Measurements from ENCODE around the gene C1RL.
"Not testable (repeated sequence)": the region's sequence is repeated elsewhere in the genome, so short reads cannot be mapped to it uniquely, and the experiment has no call there.

The C1RL gene

GRCh38 chr12:7116196-7116595 is 7.2 kb upstream of the C1RL start:
- no peak for FAIRE-seq

GRCh38 chr12:7114851-7115250 is 5.8 kb upstream of the C1RL start:
- DNase-seq (ENCODE audit: insufficient read length, low spot score) (no peak), FAIRE-seq (no peak)
- no peak for TF ChIP-seq POLR2A (IDR thresholded peaks at IDR 0.05; ENCODE audit: low read depth, low read length)

More at GRCh38 chr12:7116196-7116595, 7.2 kb upstream of the C1RL start:
- no peak for DNase-seq (ENCODE audit: insufficient read length, low spot score)
- TF ChIP-seq POLR2A (IDR thresholded peaks at IDR 0.05; ENCODE audit: low read depth, low read length), result no peak

GRCh38 chr12:7114008-7114407 is 5.0 kb upstream of the C1RL start:
- FAIRE-seq, result no peak

DNA sequence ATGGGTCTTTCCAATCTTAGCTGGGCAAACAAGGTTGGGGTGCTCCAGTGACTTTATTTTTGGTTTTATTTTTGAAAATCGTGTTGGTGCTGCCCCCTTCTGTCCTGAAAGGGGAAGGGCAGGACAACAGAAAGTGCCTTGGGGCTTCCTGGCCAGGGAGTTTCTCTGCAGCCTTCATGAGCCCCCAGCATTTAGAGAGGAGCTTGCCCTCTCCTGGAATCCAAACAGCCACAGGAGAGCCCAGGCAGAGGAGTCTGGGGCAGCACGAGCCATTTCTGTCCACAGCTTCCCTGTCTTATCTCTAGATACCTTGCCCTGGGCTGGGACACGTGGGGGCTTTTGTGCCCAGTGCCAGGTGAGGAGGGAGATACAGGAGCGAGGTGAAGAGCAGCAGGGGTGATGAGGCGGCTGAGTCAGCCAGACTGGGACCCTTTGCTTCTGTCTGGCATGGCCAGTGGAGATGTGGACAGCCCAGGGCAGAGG is 4.4 kb upstream of the C1RL start:
- no peak for TF ChIP-seq POLR2A (IDR thresholded peaks at IDR 0.05; ENCODE audit: low read depth, low read length)
- FAIRE-seq (no peak), DNase-seq (ENCODE audit: insufficient read length, low spot score) (no peak)

More at GRCh38 chr12:7114008-7114407, 5.0 kb upstream of the C1RL start:
- DNase-seq (ENCODE audit: insufficient read length, low spot score), result no peak
- TF ChIP-seq POLR2A (IDR thresholded peaks at IDR 0.05; ENCODE audit: low read depth, low read length), result no peak

DNA sequence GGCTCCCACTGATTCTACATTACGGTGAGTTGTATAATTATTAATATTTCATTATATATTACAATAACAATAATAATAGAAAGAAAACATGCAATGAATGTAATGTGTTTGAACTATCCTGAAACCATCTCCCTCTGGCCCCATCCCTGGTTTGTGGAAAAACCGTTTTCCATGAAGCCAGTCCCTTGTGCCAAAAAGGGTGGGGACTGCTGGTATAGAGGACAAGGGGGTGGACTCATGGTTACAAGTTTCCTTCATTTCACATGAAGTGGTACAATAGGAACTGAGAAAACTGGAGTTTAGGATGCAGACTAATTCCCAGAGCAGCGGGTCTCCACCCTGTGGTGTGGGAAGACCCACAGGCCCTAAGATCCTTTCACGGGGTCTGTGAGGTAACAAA is 3.0 kb upstream of the C1RL start:
- TF ChIP-seq POLR2A (IDR thresholded peaks at IDR 0.05; ENCODE audit: low read depth, low read length), result no peak
- DNase-seq (ENCODE audit: insufficient read length, low spot score), result no peak
- FAIRE-seq, result no peak

DNA sequence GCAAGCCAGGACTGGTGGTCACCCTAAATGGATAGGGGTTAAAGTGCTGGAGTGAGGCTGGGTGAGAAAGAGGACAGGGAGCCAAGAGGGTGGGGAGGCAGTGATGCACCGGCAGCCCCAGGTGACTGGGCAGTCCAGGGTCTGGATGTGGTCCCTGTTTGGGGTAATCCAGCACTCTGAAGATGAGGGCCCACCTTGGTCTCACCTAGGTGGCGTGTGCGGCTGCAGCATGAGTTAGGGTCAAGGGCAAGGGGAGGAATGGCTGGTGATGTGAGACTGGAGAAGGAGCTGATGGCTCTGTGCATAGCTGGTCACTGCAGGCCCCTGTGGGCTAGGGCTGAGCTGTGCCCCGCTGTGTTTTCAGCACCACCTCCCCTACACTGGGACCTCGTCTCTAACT is 1.6 kb upstream of the C1RL start:
- DNase-seq (ENCODE audit: insufficient read length, low spot score) (no peak), FAIRE-seq (no peak)
- TF ChIP-seq POLR2A (IDR thresholded peaks at IDR 0.05; ENCODE audit: low read depth, low read length), result no peak

- FAIRE-seq (no peak), DNase-seq (ENCODE audit: insufficient read length, low spot score) (no peak)
- no peak for TF ChIP-seq POLR2A (IDR thresholded peaks at IDR 0.05; ENCODE audit: low read depth, low read length)
Observed at GRCh38 chr12:7109572-7109920, 532 bp upstream of the C1RL start.

DNA sequence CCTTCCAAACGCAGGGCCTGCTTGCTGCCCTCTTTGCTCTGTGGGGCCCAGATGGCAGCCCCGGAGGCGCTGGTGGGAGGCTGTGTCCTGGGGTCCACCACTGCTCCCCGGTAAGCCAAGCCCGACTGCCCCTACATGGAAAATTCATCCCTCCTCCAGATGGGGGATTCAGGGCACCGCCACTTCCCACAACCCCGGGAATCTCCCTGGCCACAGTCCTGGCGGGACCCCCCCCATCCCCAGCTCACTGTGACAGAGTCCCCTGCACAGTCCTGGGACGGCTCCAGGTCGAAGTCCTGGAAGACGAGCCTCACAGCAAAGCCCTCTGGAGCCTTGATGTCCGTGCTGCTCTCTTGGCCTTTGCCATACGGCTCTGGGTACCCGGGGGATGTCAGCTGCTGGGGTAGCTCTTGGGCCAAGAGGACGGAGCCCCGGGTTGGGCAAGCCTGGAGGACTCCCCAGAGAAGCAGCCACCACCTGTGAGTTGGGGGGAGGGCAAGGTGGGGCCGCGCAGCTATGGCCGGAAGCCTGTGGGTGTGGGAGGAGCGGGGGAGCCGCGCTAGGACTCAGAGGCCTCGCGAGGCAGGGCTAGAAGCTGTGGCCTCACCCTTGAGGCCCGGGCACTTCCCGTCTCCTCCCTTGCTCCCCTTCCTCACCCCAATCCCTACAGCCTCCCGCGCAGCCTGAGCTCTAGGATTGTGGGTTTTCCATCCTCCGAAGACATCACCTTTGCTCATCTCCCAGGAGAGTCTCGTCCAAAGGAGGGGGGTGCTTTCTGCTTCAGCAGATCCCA is 815 bp downstream of the C1RL start:
- TF ChIP-seq POLR2A (IDR thresholded peaks at IDR 0.05; ENCODE audit: low read depth, low read length), result peak; percentile 60
- FAIRE-seq, result peak; percentile 15
- DNase-seq (ENCODE audit: insufficient read length, low spot score), result peak; percentile 89

- TF ChIP-seq POLR2A (IDR thresholded peaks at IDR 0.05; ENCODE audit: low read depth, low read length), result no peak
- DNase-seq (ENCODE audit: insufficient read length, low spot score), result no peak
- FAIRE-seq, result no peak
Observed at GRCh38 chr12:7107636-7108002, 1.4 kb downstream of the C1RL start.

- not testable (repeated sequence) for FAIRE-seq; DNase-seq (ENCODE audit: insufficient read length, low spot score)
Observed at GRCh38 chr12:7107181-7107580, 1.8 kb downstream of the C1RL start.

GRCh38 chr12:7106082-7106481 is 2.9 kb downstream of the C1RL start:
- FAIRE-seq (no peak), DNase-seq (ENCODE audit: insufficient read length, low spot score) (no peak)
- TF ChIP-seq POLR2A (IDR thresholded peaks at IDR 0.05; ENCODE audit: low read depth, low read length), result no peak

GRCh38 chr12:7103837-7104584 is 5.0 kb downstream of the C1RL start:
- no peak for TF ChIP-seq POLR2A (IDR thresholded peaks at IDR 0.05; ENCODE audit: low read depth, low read length)
- DNase-seq (ENCODE audit: insufficient read length, low spot score) (no peak), FAIRE-seq (no peak)

- DNase-seq (ENCODE audit: insufficient read length, low spot score), result no peak
- FAIRE-seq, result no peak
- no peak for TF ChIP-seq POLR2A (IDR thresholded peaks at IDR 0.05; ENCODE audit: low read depth, low read length)
Observed at GRCh38 chr12:7102582-7102981, 6.4 kb downstream of the C1RL start.

DNA sequence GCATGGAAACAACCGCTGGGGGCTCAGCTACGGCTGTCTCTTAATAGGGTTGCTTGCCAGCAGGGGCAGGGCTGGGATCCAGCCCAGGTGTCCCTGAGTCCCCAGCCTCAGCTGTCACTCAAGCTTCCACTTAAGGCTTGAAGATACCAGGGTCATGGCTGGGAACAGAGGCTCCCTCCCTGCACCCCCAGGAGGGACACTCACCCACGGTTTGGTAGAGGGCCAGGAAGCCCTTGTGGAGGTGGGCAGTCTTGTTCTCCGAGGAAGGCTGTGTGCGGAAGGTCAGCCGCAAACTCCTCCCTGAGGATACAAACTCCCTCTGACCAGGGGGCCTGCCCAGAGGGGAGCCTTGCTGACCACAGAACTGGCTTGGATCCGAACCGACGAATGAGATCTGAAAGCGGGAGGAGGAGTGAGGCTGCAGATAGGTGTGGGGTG is 7.3 kb downstream of the C1RL start:
- no peak for FAIRE-seq
- no peak for TF ChIP-seq POLR2A (IDR thresholded peaks at IDR 0.05; ENCODE audit: low read depth, low read length)

More for the DNA sequence above, 7.3 kb downstream of the C1RL start:
- no peak for DNase-seq (ENCODE audit: insufficient read length, low spot score)

All from H54 (cell line).